Right lobe of liver (tissue), 6 donors: ENCODE data around the gene OR56A5. TPM values are rescaled to one million over a fixed set of nuclear protein-coding genes. Genes with fewer than 3 reads are reported as not detected.

ENCODE experiments used
- ATAC-seq, 4 donors: fragments of 200-7000 bp; cut with Tn5 transposase; one replicate each; pipeline ENCODE4 v1.9.1; 2020; ENCODE audit warnings: mild to moderate bottlenecking in 4 of 4, moderate library complexity in 4 of 4
- DNase-seq, 3 donors: peaks; one replicate each; pipeline ENCODE4 v3.0.0-alpha.2; 2020
- H3K27ac ChIP-seq, 3 donors: fragments of 200-600 bp; one replicate each; pipeline ENCODE4 v1.8.0; 2022
- H3K27me3 ChIP-seq, 2 donors: fragments of 200-600 bp; one replicate each; pipeline ENCODE4 v1.8.0; 2022
- H3K36me3 ChIP-seq, 4 donors: fragments of 200-600 bp; sonication (generic) in 1 of 4; one replicate each; pipeline versions ENCODE4 v1.5.1 to v1.8.0; 2017 to 2022; ENCODE audit warnings: control low read depth in 1 of 4
- H3K4me1 ChIP-seq, 4 donors: fragments of 200-600 bp; sonication (generic) in 1 of 4; one replicate each; pipeline versions ENCODE4 v1.5.1 to v1.8.0; 2017 to 2022; ENCODE audit warnings: control low read depth in 1 of 4
- H3K4me3 ChIP-seq, 3 donors: fragments of 200-600 bp; one replicate each; pipeline ENCODE4 v1.8.0; 2022
- H3K9me3 ChIP-seq, 4 donors: fragments of 200-600 bp; sonication (generic) in 1 of 4; one replicate each; pipeline versions ENCODE4 v1.5.1 to v1.8.0; 2017 to 2022; ENCODE audit warnings: control low read depth in 1 of 4
- POLR2A ChIP-seq: fragments of 450-650 bp; IDR thresholded peaks from one replicate; pipeline ENCODE4 v1.6.1; 2017; ENCODE audit warnings: antibody characterized with exemption, mild to moderate bottlenecking
- WGBS: methylation state at CpG from one replicate; pipeline ENCODE4 v1.1.6; 2018; ENCODE audit warnings: low coverage, low lambda C conversion rate; ENCODE audit not compliant: insufficient coverage; ENCODE audit errors: missing lambda C conversion rate; 5-methylcytosine and 5-hydroxymethylcytosine counted together
- intact Hi-C, 2 donors: fragments of 100-400 bp; cut with DNase I; formaldehyde crosslinking; loops; one replicate each; pipeline versions ENCODE4 v1.11.2 to v1.14.1; 2022
- small RNA-seq, 2 experiments: library from RNA; depleted of rRNA; stranded (forward); fragments of <200 nt; gene quantifications; one replicate each; pipeline ENCODE3, GENCODE V24; 2016
- total RNA-seq, 6 experiments: library from RNA; depleted of rRNA in 2 of 6; stranded (reverse); fragments of >200 nt in 2 of 6; fragmentation: NEBNext Ultra II Directional in 3 of 6; extraction: Animal tissue kit (Norgen Biotek cat#: 25700) in 3 of 6; gene quantifications; one replicate each; pipeline versions ENCODE4 v1.1.0 to v1.2.4, GENCODE V29; 2016 to 2023
- TF ChIP-seq, protein P1 (sequence below), 4 donors: fragments of 200-600 bp in 3 of 4; fragments of 450-650 bp in 1 of 4; IDR thresholded peaks; one replicate each; pipeline versions ENCODE4 v1.5.1 to v1.8.0; 2016 to 2022; ENCODE audit warnings: antibody characterized with exemption in 4 of 4, mild to moderate bottlenecking in 2 of 4
- donor health status: DM: no; HTN: yes; CAD: no.
- donor health status: DM: no; HTN: no; CAD: no.
- donor health status: DM: no; HTN: no; CAD: no.
- donor health status: DM: no; HTN: yes; CAD: no.
- donor health status: DM: no; HTN: yes; CAD: no.

Gene OR56A5
- total RNA-seq, 6 experiments from 2014 or later: not detected

DNA sequence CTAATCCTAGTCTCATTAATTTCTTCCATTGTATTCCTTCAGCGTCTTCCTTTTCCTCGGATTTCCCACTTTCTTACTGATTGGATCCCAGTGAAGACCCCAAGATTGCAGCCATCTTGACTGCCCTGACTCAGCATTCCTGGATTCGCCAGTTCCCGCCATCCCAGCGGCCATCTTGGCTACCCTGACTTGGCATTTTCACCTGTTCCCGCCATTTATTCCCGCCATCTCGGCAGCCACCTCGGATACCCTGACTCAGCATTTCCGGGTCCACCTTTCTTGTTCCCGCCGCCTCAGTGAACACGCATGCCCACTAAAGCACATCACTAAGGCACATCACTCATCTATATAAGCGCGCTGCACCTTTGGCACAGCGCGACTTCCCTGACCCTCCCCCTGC lies 40.0 kb downstream of the OR56A5 start:
- intact Hi-C loops: no loop called here

DNA sequence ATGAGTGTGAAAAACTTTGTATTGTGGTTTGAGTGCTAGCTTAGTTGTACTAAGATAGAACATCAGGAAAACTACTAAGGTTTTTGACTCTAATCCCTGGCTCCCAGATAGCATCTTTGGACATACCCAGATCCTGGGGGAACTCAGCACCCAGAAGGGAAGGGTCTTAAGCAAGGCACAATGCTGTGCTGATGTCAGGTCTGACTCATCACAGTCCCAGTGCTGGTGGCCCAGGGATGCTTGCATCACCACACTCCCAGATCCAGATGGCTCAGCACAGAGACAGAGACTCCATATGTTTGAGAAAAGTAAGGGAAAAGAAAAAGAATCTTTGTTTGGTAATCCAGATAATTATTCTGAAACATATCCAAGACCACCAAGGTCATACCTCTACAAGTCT lies 44.5 kb downstream of the OR56A5 start:
- H3K4me3 ChIP-seq: no peak overlapping the region
- H3K27me3 ChIP-seq: no peaks in the 10 kb centered on the region
- no peaks in the 10 kb centered on the region for H3K9me3 ChIP-seq
- no peak for ATAC-seq
- TF ChIP-seq, protein P1, sequence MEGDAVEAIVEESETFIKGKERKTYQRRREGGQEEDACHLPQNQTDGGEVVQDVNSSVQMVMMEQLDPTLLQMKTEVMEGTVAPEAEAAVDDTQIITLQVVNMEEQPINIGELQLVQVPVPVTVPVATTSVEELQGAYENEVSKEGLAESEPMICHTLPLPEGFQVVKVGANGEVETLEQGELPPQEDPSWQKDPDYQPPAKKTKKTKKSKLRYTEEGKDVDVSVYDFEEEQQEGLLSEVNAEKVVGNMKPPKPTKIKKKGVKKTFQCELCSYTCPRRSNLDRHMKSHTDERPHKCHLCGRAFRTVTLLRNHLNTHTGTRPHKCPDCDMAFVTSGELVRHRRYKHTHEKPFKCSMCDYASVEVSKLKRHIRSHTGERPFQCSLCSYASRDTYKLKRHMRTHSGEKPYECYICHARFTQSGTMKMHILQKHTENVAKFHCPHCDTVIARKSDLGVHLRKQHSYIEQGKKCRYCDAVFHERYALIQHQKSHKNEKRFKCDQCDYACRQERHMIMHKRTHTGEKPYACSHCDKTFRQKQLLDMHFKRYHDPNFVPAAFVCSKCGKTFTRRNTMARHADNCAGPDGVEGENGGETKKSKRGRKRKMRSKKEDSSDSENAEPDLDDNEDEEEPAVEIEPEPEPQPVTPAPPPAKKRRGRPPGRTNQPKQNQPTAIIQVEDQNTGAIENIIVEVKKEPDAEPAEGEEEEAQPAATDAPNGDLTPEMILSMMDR (IDR thresholded peaks at IDR 0.05): no peak
- no peak for TF ChIP-seq POLR2A
- H3K4me1 ChIP-seq: no peaks in the 10 kb centered on the region
- H3K27ac ChIP-seq: no peak overlapping the region
- no peak for DNase-seq
- intact Hi-C loops: no loop called here
- H3K36me3 ChIP-seq: no peaks in the 10 kb centered on the region

More for the DNA sequence above, 40.0 kb downstream of the OR56A5 start:
- Histone ChIP-seq H3K9me3 (no peaks in the 10 kb centered on the region), H3K27ac (no peak overlapping the region), H3K36me3 (no peaks in the 10 kb centered on the region), H3K4me1 (no peaks in the 10 kb centered on the region), H3K27me3 (no peaks in the 10 kb centered on the region), H3K4me3 (no peak overlapping the region)
- DNase-seq (no peak), ATAC-seq (no peak)
- TF ChIP-seq POLR2A: no peak
- TF ChIP-seq, protein P1 (IDR thresholded peaks at IDR 0.05): no peak
- WGBS: 83% methylated on average over 17 of the region's 17 CpGs

GRCh38 chr11:5923427-5923776 lies 44.9 kb downstream of the OR56A5 start:
- H3K9me3 ChIP-seq: no peaks in the 10 kb centered on the region
- DNase-seq (no peak), ATAC-seq (no peak)
- no peak for TF ChIP-seq POLR2A
- TF ChIP-seq, protein P1 (IDR thresholded peaks at IDR 0.05): no peak
- H3K27me3 ChIP-seq: no peaks in the 10 kb centered on the region
- intact Hi-C loops: no loop called here
- no peaks in the 10 kb centered on the region for H3K36me3 ChIP-seq
- no peak overlapping the region for H3K4me3 ChIP-seq
- no peaks in the 10 kb centered on the region for H3K4me1 ChIP-seq
- H3K27ac ChIP-seq: no peak overlapping the region

- H3K27me3 ChIP-seq: no peaks in the 10 kb centered on the region
- no peak overlapping the region for H3K4me3 ChIP-seq
- WGBS: 52% methylated on average over 2 of the region's 2 CpGs
These were observed 45.4 kb downstream of the OR56A5 start for GRCh38 chr11:5922749-5923426.

More at GRCh38 chr11:5922749-5923426, 45.4 kb downstream of the OR56A5 start:
- TF ChIP-seq, protein P1 (IDR thresholded peaks at IDR 0.05): no peak
- Histone ChIP-seq H3K36me3 (no peaks in the 10 kb centered on the region), H3K4me1 (no peaks in the 10 kb centered on the region), H3K27ac (no peak overlapping the region), H3K9me3 (no peaks in the 10 kb centered on the region)
- intact Hi-C loops: no loop called here
- DNase-seq: no peak
- no peak for ATAC-seq

Small RNA genes lying within 50 kb of the gene (small RNA-seq; reads per million reads assigned to genes)
- 0.68 to 2.7 reads per million in 2 experiments for gene RNA5SP329

Other genes starting within 250 kb of the OR56A5 start
- under 1 TPM in 1 of 6 experiments, not detected in 5; 0.12 TPM for gene OR56B1, start 232.0 kb downstream of the OR56A5 start, total RNA-seq
- not detected for gene OR52N4, start 214.3 kb downstream of the OR56A5 start, total RNA-seq
- gene OR52N5, start 185.1 kb downstream of the OR56A5 start, total RNA-seq: not detected
- gene OR52N1, start 177.2 kb downstream of the OR56A5 start, total RNA-seq: not detected
- gene OR52N2, start 159.6 kb downstream of the OR56A5 start, total RNA-seq: not detected
- not detected for gene OR52E6, start 126.6 kb downstream of the OR56A5 start, total RNA-seq
- gene OR52E8, start 110.8 kb downstream of the OR56A5 start, total RNA-seq: not detected
- not detected for gene OR52E4, start 87.9 kb downstream of the OR56A5 start, total RNA-seq
- not detected for gene OR52E5, start 75.3 kb downstream of the OR56A5 start, total RNA-seq
- gene OR56A3, start 26.2 kb downstream of the OR56A5 start, total RNA-seq: not detected
- not detected for gene OR52L1, start 18.5 kb upstream of the OR56A5 start, total RNA-seq
- gene OR56A4, start 38.5 kb upstream of the OR56A5 start, total RNA-seq: under 1 TPM in 1 of 6 experiments, not detected in 5; 0.04 TPM
- gene OR56A1, start 62.3 kb upstream of the OR56A5 start, total RNA-seq: not detected
- not detected for gene OR56B4, start 139.2 kb upstream of the OR56A5 start, total RNA-seq
- gene OR52B2, start 201.8 kb upstream of the OR56A5 start, total RNA-seq: under 1 TPM in 1 of 6 experiments, not detected in 5; 0.20 TPM
- gene OR52W1, start 230.7 kb upstream of the OR56A5 start, total RNA-seq: not detected
- gene C11orf42, start 237.1 kb upstream of the OR56A5 start, total RNA-seq: not detected